HUES64 (cell line): ENCODE results near the gene GPATCH8.

ENCODE experiments used
- H3K27ac ChIP-seq: 2 replicates; pipeline ENCODE4 v1.7.0; 2013; ENCODE audit warnings: low read depth, low read length, inconsistent platforms
- H3K27me3 ChIP-seq: 2 replicates; pipeline ENCODE4 v1.6.1; 2013; ENCODE audit warnings: mild to moderate bottlenecking, low read length; ENCODE audit not compliant: insufficient read depth
- H3K36me3 ChIP-seq: 2 replicates; pipeline ENCODE4 v1.6.1; 2013; ENCODE audit warnings: mild to moderate bottlenecking, low read length; ENCODE audit not compliant: insufficient read depth
- H3K4me1 ChIP-seq: 2 replicates; pipeline ENCODE4 v1.6.1; 2013; ENCODE audit warnings: mild to moderate bottlenecking, low read length, moderate library complexity; ENCODE audit not compliant: insufficient read depth
- H3K4me3 ChIP-seq: 2 replicates; pipeline ENCODE4 v1.5.1; 2013; ENCODE audit warnings: mild to moderate bottlenecking, low read length, moderate library complexity
- H3K9ac ChIP-seq: 2 replicates; pipeline ENCODE4 v1.6.1; 2013; ENCODE audit warnings: mild to moderate bottlenecking, low read depth, low read length
- H3K9me3 ChIP-seq: 2 replicates; pipeline ENCODE4 v1.6.1; 2013; ENCODE audit warnings: low read depth, low read length; ENCODE audit not compliant: insufficient read depth
- WGBS: fragments of 150-250, 120-280 bp; methylation state at CpG from one replicate; pipeline ENCODE4 v1.1.7; 2013; ENCODE audit warnings: missing lambda C conversion rate; 5-methylcytosine and 5-hydroxymethylcytosine counted together

GPATCH8 gene

DNA sequence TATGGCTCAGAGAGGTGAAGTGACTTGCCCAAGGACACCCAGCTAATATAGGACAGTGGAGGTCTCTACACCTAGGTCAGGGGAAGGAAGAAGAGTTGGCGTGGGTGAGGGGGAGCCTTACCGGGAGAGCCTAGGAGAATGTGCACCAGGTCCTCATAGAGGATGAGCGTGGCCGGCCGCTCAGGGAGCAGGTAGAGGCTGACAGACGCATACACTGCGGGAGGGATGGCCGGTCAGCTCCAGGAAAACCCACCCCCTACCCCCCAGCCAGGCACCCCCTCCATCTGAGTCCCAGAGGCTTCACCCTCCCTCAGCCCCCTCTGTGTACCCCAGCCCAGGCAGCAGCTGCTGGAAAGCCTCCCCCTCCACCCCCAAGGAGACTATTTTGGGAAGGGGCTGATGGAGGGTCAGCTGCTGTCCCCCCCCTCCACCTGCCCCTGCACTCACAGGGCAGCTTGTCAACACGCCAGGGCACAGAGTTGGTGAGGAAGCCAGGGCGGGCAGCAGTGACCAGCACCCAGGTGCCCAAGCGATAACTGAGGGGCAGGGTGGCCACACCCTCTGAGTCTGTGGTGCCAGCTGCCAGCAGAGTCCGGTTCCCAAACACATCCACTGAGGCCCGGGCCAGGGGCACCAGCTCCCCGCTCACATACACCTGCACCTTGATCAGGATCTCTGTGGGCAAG, 143.6 kb downstream of the GPATCH8 start:
- Histone ChIP-seq H3K27ac (no peak overlapping the region), H3K36me3 (peaks cover 6% of the 10 kb centered on the region; the same call in 1 of the 2 replicates), H3K4me1 (peaks cover 24% of the 10 kb centered on the region), H3K9me3 (no peaks in the 10 kb centered on the region), H3K9ac (no peak overlapping the region), H3K27me3 (peaks cover 5% of the 10 kb centered on the region), H3K4me3 (no peak overlapping the region)
- 96% methylated on average over 14 of the region's 14 CpGs for WGBS

DNA sequence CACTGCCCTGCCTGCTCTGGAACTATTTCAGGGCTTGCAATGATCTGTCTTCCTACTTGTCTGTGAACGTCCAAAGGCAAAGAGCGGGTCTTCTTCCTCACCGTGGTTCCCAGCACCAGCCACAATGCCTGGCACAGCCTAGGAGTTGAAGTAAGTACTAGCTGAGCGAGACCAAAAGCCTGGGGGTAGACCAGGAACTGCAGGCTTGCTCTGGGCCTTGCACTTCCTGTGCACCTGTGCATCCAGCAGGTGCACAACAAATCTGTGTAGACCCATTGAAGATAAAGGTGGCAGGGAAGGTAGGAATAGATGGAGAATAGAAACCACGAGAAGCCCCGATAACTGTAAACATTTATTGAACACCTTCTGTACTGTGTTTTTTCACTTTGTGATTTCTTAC, 144.2 kb downstream of the GPATCH8 start:
- 92% methylated on average over 6 of the region's 6 CpGs for WGBS
- peaks cover 6% of the 10 kb centered on the region; the same call in 1 of the 2 replicates for H3K36me3 ChIP-seq
- H3K4me1 ChIP-seq: peaks cover 24% of the 10 kb centered on the region
- no peaks in the 10 kb centered on the region for H3K9me3 ChIP-seq
- H3K9ac ChIP-seq: no peak overlapping the region
- H3K27me3 ChIP-seq: peaks cover 1% of the 10 kb centered on the region; the same call in 1 of the 2 replicates
- no peak overlapping the region for H3K4me3 ChIP-seq
- H3K27ac ChIP-seq: no peak overlapping the region

DNA sequence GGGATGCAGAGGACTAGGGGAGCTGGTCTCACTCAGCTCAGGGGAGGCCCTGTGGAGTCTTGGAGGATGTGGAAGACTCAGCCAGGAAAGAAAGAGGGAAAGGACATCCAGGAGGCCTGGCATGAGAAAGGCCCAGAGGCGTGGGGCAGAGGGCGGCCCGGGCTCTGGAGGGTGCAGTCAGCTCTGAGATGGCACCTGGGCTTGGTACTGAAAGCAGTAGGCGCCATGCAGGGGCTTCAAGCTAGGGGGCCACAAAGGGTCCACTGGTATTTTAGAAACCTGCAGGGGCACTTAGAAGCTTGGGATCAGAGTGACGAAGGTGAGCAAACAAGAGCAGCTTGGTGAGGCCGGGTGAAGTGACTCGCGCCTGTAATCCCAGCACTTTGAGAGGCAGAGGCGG, 145.1 kb downstream of the GPATCH8 start:
- H3K9ac ChIP-seq: no peak overlapping the region
- peaks cover 6% of the 10 kb centered on the region; the same call in 1 of the 2 replicates for H3K36me3 ChIP-seq
- no peak overlapping the region for H3K4me3 ChIP-seq
- peaks cover 24% of the 10 kb centered on the region for H3K4me1 ChIP-seq
- no peaks in the 10 kb centered on the region for H3K27me3 ChIP-seq
- H3K9me3 ChIP-seq: no peaks in the 10 kb centered on the region
- H3K27ac ChIP-seq: no peak overlapping the region
- 93% methylated on average over 9 of the region's 9 CpGs for WGBS

DNA sequence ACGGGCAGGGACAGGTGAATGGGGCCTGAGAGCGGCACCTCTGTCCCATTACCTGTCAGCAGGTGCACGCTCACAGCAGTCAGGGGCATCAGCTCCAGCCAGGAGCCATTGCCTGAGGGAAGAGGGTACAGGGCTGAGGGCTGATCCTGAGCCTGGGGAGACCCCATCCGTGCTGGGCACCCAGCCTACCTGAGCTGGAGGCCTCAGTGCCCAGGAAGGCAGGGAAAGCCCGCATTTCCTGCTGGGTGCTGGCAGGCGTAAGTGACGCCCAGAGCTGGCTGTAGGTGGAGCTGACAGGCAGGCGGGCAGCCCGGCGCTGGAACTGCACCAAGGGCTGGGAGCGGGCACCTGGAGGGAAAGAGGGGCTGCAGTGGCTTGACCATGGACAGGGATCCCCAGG, 147.0 kb downstream of the GPATCH8 start:
- H3K27me3 ChIP-seq: no peaks in the 10 kb centered on the region
- WGBS: 92% methylated on average over 11 of the region's 11 CpGs
- H3K9ac ChIP-seq: no peak overlapping the region
- no peak overlapping the region for H3K4me3 ChIP-seq
- peaks cover 16% of the 10 kb centered on the region for H3K36me3 ChIP-seq
- no peaks in the 10 kb centered on the region for H3K9me3 ChIP-seq
- no peak overlapping the region for H3K27ac ChIP-seq
- H3K4me1 ChIP-seq: peaks cover 8% of the 10 kb centered on the region

DNA sequence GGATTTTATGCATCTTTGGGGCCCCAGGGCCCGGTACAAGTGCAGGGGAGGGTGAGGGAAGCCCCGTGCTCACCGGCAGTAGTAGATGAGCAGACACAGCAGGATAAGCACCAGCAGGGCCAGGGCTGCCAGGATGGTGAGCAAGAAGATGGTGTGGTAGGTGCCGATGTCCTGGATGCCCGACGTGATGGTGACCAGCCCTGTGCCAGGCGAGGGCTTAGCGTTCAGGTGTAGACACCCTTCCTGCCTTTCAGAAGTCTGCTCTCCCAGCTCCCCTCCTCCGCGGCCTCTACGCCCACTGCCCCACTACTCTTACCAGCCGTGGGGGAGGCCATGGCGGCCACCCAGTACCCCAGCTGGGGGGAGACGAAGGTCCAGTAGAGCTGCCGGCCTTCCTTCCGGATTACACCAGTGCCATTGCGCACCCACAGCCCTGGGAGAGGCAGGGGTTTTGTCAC, 147.5 kb downstream of the GPATCH8 start:
- H3K4me1 ChIP-seq: peaks cover 2% of the 10 kb centered on the region; the same call in 1 of the 2 replicates
- no peak overlapping the region for H3K9ac ChIP-seq
- peaks cover 20% of the 10 kb centered on the region for H3K36me3 ChIP-seq
- 92% methylated on average over 17 of the region's 17 CpGs for WGBS
- H3K9me3 ChIP-seq: no peaks in the 10 kb centered on the region
- no peaks in the 10 kb centered on the region for H3K27me3 ChIP-seq
- no peak overlapping the region for H3K4me3 ChIP-seq
- no peak overlapping the region for H3K27ac ChIP-seq

DNA sequence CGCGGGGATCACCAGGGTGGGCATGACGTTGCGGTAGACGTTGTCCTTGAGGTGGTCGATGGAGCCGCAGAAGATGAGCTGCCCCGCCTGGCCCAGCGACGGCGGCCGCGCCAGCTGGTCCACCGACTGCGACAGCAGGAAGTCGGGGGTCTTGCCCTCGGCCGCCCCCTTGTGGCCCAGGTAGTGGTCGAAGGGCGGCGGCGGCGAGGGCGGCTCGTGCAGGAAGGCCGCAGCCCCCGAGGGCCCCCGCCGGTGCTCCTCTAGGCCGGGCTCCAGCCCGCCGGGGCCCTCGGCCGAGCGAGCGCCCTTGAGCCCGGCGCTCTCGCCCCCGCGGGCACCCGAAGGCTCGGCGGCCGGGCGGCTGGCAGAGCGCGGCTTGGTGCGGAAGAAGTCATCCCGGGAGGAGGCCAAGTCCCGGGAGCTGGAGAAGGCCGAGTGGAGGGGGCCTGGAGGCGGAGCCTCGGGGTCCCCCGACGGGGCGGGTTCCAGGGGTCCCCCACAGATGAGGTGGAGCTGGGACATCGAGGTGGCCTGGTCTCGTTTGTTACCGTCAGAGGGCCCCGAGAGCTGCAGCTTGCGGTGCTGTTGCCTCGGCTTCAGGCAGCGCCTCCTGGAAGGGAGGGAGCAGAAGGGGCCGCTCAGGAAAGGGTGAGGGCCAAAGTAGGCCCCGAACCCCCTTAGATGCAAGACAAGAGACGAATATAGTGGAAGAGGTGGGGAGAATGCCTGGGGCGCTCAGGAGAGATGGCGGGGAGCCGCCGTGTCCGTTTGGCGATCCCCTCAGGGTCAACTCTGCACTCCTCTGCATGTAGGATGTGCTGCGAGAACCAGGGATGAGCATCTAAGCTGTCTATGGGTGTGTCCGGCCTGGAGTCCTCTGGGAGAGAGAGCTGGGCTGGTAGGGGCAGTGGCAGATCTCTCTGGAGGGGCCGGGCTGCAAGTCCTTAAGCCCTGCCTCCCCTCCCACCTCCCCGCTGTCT, 148.3 kb downstream of the GPATCH8 start:
- no peak overlapping the region for H3K27ac ChIP-seq
- 31% methylated on average over 77 of the region's 77 CpGs for WGBS
- H3K4me1 ChIP-seq: no peaks in the 10 kb centered on the region
- no peaks in the 10 kb centered on the region for H3K27me3 ChIP-seq
- no peaks in the 10 kb centered on the region for H3K9me3 ChIP-seq
- H3K36me3 ChIP-seq: peaks cover 20% of the 10 kb centered on the region
- H3K9ac ChIP-seq: peak overlapping the region; percentile 38; the same call in 1 of the 2 replicates
- H3K4me3 ChIP-seq: peak overlapping the region; percentile 60

DNA sequence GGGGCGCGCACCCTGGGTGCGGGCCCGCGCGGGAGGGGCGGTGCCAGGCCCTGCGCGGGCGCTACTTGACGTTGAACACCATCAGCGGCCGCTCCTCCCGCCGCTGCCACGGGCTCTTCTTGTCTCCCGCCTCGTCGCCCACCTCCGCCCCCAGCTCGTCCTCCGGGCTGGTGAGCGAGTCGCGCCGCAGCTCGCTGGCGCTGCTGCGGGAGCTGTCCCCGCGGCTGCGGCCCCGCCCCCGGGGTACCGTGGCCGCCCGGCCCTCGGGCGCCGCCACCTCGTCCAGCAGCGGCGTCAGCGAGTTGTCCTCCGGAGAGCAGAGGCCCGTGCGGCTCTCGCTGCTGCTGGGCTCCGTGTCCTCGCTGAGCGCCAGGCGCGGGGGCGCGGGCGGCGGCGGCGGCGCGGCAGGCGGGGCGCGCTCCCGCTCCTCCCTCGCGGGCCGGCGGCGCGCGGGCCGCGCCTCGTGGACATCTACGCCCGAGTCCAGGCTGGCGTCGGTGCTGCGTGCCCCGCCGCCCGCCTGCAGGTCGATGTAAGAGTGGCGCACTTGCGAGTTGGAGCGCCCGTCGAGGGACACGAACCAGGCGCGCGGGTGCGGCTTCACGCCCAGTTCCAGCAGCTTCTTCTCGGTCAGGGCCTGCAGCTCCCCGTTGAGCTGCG, 149.4 kb downstream of the GPATCH8 start:
- WGBS: 3% methylated on average over 98 of the region's 98 CpGs
- Histone ChIP-seq H3K9ac (peak overlapping the region; percentile 61; the same call in 1 of the 2 replicates), H3K4me1 (no peaks in the 10 kb centered on the region), H3K27me3 (no peaks in the 10 kb centered on the region), H3K27ac (no peak overlapping the region), H3K36me3 (peaks cover 16% of the 10 kb centered on the region), H3K4me3 (peak overlapping the region; percentile 60), H3K9me3 (no peaks in the 10 kb centered on the region)

DNA sequence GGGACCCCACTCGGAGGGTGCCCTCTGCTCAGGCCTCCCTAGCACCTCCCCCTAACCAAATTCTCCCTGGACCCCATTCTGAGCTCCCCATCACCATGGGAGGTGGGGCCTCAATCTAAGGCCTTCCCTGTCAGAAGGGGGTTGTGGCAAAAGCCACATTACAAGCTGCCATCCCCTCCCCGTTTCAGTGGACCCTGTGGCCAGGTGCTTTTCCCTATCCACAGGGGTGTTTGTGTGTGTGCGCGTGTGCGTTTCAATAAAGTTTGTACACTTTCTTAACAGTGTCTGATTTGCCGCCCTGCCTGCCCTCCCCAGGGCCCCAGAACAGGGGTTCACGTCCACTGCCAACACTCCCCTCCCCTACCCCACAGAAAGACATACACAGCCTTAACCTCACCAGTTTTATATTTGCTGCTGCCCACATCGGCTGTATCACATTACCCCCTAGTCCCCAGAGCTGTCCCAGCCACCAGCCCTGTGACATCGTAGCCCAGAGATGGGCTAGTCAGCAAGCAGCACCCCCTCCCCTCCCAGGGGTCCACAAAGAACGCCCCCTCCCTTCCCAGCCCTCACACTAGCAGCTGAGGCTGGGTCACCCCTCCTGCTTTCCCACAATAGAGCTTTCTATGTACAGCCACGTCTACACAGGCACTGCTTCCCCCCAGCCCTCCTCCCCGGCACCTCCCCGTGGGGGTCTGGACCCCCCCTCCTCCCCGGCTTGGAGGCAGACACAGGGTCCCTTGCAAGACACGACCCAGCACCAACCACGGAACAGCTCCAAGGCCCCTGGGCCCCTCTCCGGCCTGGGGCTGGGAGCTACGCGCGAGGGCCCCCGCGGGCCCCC, 150.2 kb downstream of the GPATCH8 start:
- Histone ChIP-seq H3K36me3 (peaks cover 16% of the 10 kb centered on the region), H3K9ac (peak overlapping the region; percentile 61; the same call in 1 of the 2 replicates), H3K4me1 (no peaks in the 10 kb centered on the region), H3K9me3 (no peaks in the 10 kb centered on the region), H3K27me3 (no peaks in the 10 kb centered on the region), H3K27ac (no peak overlapping the region), H3K4me3 (peak overlapping the region; percentile 60)
- WGBS: 56% methylated on average over 22 of the region's 22 CpGs

DNA sequence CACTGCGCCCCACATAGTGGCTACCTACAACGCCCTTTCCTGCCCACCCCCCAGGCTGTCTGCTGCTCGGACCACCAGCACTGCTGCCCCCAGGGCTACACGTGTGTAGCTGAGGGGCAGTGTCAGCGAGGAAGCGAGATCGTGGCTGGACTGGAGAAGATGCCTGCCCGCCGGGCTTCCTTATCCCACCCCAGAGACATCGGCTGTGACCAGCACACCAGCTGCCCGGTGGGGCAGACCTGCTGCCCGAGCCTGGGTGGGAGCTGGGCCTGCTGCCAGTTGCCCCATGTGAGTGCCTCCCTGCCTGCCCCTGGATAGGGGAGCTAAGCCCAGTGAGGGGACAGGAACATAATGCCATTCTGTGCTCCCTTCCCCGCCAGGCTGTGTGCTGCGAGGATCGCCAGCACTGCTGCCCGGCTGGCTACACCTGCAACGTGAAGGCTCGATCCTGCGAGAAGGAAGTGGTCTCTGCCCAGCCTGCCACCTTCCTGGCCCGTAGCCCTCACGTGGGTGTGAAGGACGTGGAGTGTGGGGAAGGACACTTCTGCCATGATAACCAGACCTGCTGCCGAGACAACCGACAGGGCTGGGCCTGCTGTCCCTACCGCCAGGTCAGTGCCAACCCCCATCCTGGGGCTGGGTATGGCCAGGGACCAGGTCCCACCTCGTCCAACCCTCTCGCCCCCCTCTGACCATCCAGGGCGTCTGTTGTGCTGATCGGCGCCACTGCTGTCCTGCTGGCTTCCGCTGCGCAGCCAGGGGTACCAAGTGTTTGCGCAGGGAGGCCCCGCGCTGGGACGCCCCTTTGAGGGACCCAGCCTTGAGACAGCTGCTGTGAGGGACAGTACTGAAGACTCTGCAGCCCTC, 151.0 kb downstream of the GPATCH8 start:
- Histone ChIP-seq H3K4me1 (no peaks in the 10 kb centered on the region), H3K27me3 (no peaks in the 10 kb centered on the region), H3K9me3 (no peaks in the 10 kb centered on the region), H3K27ac (no peak overlapping the region), H3K9ac (no peak overlapping the region), H3K4me3 (no peak overlapping the region), H3K36me3 (peaks cover 16% of the 10 kb centered on the region)
- 94% methylated on average over 36 of the region's 36 CpGs for WGBS
